Ishikawa (cell line): Measurements from ENCODE around the gene ERMP1.
A peak's percentile ranks its signal among the peaks of the same experiment; 100 is the strongest.

ENCODE experiments used
- CEBPB ChIP-seq: IDR thresholded peaks from 2 replicates; pipeline ENCODE4 v1.6.1; 2012
- CREB1 ChIP-seq: IDR thresholded peaks from 2 replicates; pipeline ENCODE4 v1.6.1; 2012; ENCODE audit warnings: low read depth
- EGR1 ChIP-seq: IDR thresholded peaks from 2 replicates; pipeline ENCODE4 v1.6.1; 2012
- EP300 ChIP-seq: IDR thresholded peaks from 2 replicates; pipeline ENCODE4 v1.6.1; 2012; ENCODE audit warnings: borderline replicate concordance
- FOXM1 ChIP-seq: IDR thresholded peaks from 2 replicates; pipeline ENCODE4 v1.6.1; 2012; ENCODE audit warnings: low read depth, borderline replicate concordance
- NFIC ChIP-seq: IDR thresholded peaks from 2 replicates; pipeline ENCODE4 v1.6.1; 2012
- RAD21 ChIP-seq: IDR thresholded peaks from 2 replicates; pipeline ENCODE4 v1.6.1; 2012; ENCODE audit warnings: low read depth
- TAF1 ChIP-seq: IDR thresholded peaks from 2 replicates; pipeline ENCODE4 v1.6.1; 2012; ENCODE audit warnings: low read depth, mild to moderate bottlenecking
- TCF12 ChIP-seq: IDR thresholded peaks from 2 replicates; pipeline ENCODE4 v1.6.1; 2012; ENCODE audit warnings: low read depth
- TEAD4 ChIP-seq: IDR thresholded peaks from 2 replicates; pipeline ENCODE4 v1.6.1; 2012
- YY1 ChIP-seq: IDR thresholded peaks from 2 replicates; pipeline ENCODE4 v1.6.1; 2012; ENCODE audit warnings: low read depth
- ZBTB7A ChIP-seq: IDR thresholded peaks from 2 replicates; pipeline ENCODE4 v1.6.1; 2012; ENCODE audit warnings: low read depth
- TF ChIP-seq, protein P1 (sequence below): IDR thresholded peaks from 2 replicates; pipeline ENCODE4 v1.6.1; 2012
- TF ChIP-seq, protein P2 (sequence below): IDR thresholded peaks from 2 replicates; pipeline ENCODE4 v1.6.1; 2012; ENCODE audit warnings: low read depth, mild to moderate bottlenecking
- TF ChIP-seq, protein P3 (sequence below): IDR thresholded peaks from 2 replicates; pipeline ENCODE4 v1.6.1; 2012

Gene ERMP1

DNA sequence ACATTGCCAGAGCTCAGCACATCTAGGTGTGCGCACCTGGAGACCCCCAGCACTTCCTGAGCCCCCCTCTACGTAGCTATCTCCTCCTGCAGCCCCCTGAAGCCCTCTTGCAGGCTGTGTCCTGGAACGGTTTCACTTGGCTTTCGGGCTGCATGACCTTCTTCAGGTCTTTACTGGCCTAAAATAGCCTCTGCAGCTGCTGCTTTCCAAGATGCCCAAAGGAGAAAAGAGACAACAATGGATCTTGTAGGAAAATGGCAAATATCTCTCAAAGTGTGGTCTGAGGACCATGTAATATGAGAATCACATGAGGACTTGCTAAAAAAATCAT, 6.6 kb upstream of the ERMP1 start:
- TF ChIP-seq CREB1 = no peak

DNA sequence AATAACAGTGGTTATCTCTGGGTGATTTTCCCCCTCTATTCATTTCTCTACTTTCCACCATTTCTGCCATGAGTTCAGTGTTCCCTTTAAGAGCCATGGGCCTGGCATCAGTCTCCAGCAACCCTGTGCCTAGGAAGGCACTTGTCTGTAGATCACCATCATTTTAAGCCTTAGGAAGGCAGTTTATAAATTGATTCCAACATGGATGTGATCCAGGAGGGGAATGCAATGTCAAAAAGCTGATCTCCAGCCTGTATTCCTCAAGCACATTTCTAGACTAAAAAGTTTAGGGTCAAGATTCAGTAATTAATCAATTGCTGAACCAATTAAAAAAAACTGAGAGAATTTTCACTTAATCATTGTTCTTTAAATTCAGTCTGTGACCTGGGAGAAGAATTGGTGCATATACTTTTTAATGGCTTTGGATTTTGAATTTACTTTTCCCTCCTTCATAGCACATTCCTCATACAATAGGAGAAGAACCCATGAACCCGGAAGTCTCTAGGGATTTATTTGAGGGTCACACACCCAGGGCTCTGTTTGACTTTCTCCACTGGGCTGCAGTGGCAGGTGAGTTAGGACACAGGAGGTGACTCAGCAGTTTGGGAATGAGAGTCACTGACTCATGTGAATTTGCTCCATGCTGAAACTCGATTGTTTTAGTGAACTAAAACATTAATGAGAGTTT, 6.1 kb upstream of the ERMP1 start:
- TF ChIP-seq, protein P1, sequence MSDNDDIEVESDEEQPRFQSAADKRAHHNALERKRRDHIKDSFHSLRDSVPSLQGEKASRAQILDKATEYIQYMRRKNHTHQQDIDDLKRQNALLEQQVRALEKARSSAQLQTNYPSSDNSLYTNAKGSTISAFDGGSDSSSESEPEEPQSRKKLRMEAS = peak; percentile 54; the same call in 1 of the 2 replicates
- TF ChIP-seq EP300 (peak; percentile 45; the same call in 1 of the 2 replicates), CEBPB (no peak)

DNA sequence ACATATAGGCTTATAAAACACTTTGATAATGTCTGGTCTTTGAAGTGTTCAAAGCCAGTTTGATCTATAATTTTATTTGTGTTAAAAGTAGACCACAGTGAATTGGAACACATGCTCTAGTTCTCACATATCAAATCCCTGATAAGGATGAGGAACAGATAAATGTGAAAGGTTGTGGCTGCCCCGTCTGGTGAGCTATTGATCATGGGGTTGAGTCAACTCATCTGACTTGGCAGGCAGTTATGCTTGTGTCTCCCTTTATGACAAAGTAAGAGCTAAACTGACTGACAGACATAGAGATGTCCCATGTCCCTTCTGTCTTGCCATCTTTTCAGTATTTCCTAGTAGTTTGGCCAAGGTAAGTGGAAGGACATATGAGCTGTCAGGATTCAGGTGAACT, 2.9 kb upstream of the ERMP1 start:
- TF ChIP-seq CREB1 (no peak), EGR1 (no peak), TAF1 (no peak), ZBTB7A (no peak), FOXM1 (no peak), CEBPB (no peak), EP300 (no peak), TCF12 (no peak), RAD21 (no peak), TEAD4 (no peak), NFIC (no peak)
- TF ChIP-seq, protein P2, sequence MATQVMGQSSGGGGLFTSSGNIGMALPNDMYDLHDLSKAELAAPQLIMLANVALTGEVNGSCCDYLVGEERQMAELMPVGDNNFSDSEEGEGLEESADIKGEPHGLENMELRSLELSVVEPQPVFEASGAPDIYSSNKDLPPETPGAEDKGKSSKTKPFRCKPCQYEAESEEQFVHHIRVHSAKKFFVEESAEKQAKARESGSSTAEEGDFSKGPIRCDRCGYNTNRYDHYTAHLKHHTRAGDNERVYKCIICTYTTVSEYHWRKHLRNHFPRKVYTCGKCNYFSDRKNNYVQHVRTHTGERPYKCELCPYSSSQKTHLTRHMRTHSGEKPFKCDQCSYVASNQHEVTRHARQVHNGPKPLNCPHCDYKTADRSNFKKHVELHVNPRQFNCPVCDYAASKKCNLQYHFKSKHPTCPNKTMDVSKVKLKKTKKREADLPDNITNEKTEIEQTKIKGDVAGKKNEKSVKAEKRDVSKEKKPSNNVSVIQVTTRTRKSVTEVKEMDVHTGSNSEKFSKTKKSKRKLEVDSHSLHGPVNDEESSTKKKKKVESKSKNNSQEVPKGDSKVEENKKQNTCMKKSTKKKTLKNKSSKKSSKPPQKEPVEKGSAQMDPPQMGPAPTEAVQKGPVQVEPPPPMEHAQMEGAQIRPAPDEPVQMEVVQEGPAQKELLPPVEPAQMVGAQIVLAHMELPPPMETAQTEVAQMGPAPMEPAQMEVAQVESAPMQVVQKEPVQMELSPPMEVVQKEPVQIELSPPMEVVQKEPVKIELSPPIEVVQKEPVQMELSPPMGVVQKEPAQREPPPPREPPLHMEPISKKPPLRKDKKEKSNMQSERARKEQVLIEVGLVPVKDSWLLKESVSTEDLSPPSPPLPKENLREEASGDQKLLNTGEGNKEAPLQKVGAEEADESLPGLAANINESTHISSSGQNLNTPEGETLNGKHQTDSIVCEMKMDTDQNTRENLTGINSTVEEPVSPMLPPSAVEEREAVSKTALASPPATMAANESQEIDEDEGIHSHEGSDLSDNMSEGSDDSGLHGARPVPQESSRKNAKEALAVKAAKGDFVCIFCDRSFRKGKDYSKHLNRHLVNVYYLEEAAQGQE = no peak
- TF ChIP-seq, protein P1 = no peak
- TF ChIP-seq, protein P3, sequence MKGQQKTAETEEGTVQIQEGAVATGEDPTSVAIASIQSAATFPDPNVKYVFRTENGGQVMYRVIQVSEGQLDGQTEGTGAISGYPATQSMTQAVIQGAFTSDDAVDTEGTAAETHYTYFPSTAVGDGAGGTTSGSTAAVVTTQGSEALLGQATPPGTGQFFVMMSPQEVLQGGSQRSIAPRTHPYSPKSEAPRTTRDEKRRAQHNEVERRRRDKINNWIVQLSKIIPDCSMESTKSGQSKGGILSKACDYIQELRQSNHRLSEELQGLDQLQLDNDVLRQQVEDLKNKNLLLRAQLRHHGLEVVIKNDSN = no peak

DNA sequence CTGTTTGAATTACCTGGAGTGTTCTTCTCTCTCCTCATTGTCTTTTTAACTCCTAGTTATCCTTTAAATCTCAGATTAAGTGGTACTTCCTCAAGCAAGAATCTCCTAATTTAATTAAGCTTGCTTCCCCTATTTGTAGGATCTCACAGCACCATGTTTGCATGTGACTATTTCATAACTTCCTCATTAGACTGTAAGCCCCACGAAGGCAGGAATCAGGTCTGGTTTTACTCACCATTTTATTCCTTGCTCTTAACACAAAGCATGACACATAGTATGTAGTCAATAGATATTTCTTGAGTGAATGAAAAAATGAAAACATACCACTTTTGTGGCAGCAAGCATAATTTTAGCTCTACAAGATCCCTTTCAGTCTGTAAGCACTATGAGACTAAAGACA, 1.3 kb upstream of the ERMP1 start:
- TF ChIP-seq, protein P1 = no peak
- TF ChIP-seq TAF1 (no peak), EGR1 (no peak), YY1 (no peak), FOXM1 (no peak), CREB1 (no peak), TCF12 (no peak), ZBTB7A (no peak)
- TF ChIP-seq, protein P3 = no peak

DNA sequence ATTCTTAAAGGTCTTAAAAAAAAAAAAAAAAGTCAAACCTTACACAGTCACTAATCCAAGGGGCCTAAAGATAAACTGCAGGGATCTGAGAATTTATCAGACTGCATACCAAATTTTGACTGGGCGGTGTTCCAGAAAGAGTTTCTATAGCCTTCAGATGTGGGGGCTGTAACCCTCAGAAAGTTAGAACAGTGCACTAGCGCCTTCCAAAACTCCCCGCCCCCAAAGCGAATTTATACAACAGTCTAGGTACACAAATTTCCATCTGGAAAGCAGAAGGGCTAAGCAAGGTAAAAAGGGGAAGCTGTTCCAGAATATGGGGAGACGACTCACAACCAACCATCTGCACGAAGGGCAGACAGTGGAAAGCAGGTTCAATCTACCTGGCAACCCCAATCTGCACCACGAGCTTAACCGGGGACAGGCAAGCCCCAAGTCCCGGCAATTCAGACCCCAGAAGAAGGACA, 813 bp downstream of the ERMP1 start:
- TF ChIP-seq FOXM1 = no peak
- TF ChIP-seq, protein P1 = no peak
- TF ChIP-seq TAF1 = no peak
- no peak for TF ChIP-seq TCF12
- no peak for TF ChIP-seq EP300
- no peak for TF ChIP-seq CEBPB
- TF ChIP-seq ZBTB7A = no peak
- no peak for TF ChIP-seq TEAD4
- TF ChIP-seq, protein P3 = no peak
- no peak for TF ChIP-seq RAD21
- TF ChIP-seq, protein P2 = no peak
- TF ChIP-seq CREB1 = no peak
- TF ChIP-seq NFIC = no peak
- no peak for TF ChIP-seq YY1
